ENCODE data around the gene BMP7.
"Not testable (repeated sequence)": the region's sequence is repeated elsewhere in the genome, so short reads cannot be mapped to it uniquely, and the experiment has no call there.

The BMP7 gene

DNA sequence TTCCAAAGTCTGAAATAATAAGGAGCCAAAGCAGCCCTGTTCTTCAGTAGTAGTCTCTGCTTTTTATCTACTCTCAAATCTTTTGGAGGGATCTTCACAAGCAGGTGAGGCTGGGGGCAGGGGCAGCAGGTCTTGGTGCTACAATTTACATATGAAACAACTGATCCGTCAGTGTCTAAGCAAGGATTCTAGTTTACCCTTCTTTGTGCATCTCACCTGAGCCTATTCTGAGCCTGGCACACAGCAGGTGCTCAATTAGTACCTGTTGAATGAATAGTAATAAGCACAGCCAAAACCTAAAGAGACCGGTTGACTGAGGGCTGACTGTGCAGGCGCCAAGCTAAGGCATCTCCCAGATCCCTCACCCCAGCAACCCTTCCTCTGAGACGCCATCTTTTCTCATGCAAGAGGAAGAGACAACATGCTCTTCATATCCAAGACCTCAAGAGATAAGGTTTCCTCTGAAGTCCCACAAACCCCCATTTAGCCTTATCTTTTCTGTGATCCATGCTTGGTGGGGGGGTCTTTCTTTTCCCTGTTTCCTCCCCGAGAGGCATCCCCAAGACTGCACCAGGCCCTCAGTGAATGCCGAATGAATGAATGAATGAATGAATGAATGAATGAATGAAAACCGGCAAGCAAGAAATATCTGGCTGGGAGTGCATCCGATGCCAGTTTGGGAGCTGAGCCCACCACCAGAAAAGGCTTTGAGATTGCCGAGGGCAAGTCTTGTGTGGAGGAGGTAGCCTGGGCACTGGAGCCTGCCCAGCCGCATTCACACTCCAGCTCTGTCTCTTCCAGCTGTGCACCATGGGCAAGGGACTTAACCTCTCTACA lies 2.9 kb upstream of the BMP7 start:
- FAIRE-seq, result no peak
- no peak for DNase-seq (ENCODE audit: extremely low spot score, insufficient read length, low read depth)

DNA sequence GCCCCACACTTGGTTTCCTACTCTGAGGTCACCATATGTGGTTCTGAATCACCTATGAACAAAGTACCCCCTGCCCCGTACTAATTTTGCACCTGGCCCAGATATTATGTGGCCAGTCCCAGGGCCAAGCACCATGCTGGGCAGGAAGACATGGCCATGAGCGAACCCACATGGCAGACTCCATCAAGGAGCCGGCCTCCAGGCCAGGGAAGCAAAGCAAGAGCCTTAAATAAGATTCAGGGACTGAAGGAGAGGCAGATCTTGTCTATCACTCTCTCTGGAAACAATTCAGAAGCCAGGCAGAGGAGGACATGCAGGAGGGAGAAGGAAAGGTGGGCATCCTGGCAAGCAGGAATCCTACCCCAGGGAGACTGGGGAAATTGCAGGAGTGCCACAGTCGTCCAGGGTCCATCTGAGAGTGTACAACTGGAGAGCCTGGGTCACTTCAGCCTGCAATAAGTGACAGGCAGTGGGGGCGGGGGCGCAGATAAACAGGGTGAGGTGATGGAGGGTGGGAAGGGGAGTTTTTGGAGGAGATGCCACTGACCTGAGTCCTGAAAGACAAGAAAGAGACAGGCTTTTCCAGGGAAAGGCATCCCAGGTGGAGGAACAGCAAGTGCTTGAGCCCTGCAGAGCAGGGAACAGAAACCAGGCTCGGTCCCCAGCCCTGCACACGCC lies 2.1 kb upstream of the BMP7 start:
- no peak for FAIRE-seq

DNA sequence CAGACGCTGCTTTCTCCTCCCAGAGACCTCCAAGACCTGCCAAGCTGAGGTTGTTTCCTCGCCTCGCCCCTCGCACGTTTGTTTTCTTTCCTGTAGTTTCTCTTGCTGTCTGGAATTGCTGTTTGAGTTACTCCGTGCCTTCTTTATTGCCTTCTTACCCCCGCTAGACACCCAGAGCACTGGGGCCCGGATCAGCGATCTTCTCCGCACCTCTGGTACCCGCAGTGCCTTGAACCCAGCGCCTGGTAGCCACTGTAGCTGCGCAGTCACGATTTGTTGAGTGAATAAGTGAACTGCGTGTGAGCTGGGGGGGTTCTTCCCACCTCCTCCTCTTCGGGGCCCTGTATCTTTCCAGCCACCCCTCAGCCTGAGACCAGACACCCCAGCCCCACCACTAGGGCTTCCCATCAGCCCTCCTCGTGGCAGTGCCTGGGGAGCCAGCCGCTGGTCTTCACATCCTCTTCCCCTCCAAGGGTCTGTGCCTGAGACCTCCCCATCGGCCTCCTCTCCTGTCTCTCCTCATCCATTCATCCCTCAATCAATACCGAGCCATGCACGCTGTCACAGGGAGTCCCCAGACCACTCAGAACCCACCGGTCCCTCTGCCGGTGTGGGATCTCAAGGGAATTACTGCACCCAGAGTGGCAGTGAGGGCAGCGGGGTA lies 849 bp upstream of the BMP7 start:
- FAIRE-seq, result no peak
- no peak for DNase-seq (ENCODE audit: extremely low spot score, insufficient read length, low read depth)

More for the DNA sequence above, 2.1 kb upstream of the BMP7 start:
- no peak for DNase-seq (ENCODE audit: extremely low spot score, insufficient read length, low read depth)

DNA sequence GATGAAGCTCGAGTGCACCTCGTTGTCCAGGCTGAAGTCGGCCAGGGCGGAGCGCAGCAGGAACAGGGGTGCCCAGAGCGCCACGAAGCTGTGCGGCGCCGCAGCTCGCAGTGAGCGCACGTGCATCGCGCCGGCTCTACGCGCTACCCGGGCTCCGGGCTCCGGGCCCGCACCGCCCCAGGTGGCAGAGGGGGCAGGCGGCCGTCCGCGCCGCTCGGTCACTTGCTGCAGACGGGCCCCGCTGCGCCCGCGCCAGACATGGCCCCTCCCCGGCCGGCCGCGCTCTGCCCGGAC lies 497 bp downstream of the BMP7 start:
- no peak for FAIRE-seq
- DNase-seq (ENCODE audit: extremely low spot score, insufficient read length, low read depth), result no peak

DNA sequence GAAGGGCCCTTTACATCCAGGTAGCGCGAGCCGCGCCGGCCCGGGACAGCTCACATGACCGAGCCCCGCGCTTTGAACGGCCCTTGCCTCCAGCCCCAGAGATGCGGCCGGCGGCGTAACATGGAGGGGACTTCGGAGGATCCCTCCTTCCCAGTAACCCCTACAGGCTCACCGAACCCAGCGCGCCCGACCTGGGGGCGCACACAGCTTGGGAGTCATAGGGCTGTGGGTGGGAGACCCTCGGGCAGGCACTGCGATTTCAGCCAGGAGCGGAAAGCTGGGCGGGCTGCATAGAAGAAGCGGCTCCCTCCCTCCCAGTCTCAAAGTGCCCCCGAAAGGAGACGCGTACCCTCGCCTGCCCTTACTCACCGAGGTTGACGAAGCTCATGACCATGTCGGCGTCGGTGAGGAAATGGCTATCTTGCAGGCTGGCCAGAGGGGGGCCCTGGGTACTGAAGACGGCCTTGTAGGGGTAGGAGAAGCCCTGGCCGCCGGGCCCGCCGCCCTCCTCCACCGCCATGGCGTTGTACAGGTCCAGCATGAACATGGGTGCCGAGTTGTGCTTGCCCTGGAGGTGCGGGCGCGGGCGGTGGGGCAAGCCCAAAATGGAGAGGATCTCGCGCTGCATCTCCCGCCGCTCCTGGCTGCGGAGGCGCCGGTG lies 975 bp downstream of the BMP7 start:
- FAIRE-seq (no peak), DNase-seq (ENCODE audit: extremely low spot score, insufficient read length, low read depth) (no peak)

DNA sequence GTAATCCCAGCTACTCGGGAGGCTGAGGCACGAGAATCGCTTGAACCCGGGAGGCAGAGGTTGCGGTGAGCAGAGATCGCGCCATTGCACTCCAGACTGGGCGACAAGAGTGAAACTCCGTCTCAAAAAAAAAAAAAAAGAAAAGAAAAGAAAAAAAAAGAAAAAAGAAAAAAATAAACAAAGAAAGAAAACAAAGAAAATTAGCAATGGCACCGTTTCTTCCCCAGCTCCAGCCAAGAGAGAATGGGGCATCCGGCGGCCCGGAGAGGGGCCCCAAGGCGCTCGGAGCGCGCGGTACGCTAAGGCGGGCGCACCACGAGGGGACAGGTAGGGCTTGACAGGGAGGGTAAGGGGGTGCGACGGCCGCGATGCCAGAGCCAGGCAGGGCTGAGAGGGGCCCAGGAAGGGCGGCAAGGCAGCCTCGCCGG lies 1.5 kb downstream of the BMP7 start:
- not testable (repeated sequence) for FAIRE-seq

DNA sequence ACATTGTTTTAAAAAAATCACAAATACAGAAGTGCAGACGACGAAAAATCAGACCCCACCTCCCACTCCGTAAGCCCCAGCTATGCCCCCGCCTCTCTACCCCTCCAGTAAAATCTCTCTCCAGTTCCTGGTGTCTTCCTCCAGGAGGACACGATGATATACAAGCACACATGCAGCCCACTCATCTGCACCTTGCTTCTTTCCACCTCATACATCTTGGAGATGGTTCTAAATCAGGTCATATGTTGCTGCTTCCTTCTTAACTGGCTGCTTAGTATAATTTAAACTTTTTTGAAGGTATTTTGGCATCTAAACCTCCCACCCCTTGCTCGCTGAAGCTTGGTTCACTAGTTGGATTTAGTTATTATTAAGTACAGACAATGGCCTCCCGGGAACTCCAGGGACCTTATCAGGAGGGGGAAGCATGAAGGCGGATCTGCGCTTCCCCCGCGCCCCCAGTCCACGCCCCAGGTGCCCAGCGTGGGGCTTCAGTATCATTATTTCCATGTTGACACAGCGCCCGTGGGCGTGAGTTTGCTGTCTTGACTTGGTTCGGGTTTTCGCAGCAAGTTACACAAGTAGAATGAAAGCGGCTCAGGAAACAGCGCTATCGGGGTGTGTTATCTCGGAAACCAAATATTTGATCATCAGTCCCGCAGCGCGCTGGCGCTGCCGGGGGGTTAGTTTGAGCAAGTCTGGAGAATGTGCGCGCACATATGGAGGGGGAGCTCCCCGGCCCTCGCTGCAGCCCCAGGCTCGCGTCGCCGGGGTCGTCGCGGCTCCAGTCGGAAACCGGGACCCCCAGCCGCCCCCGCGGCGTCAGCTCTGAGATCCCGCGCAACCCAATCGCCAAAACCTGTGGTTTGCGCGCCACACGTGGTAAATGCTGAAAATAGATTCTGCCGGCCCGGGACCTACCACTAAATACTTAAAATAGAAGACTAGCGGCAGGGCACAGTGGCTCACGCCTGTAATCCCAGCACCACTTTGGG lies 2.3 kb downstream of the BMP7 start:
- FAIRE-seq, result no peak
- no peak for DNase-seq (ENCODE audit: extremely low spot score, insufficient read length, low read depth)

More for the DNA sequence above, 1.5 kb downstream of the BMP7 start:
- not testable (repeated sequence) for DNase-seq (ENCODE audit: extremely low spot score, insufficient read length, low read depth)

DNA sequence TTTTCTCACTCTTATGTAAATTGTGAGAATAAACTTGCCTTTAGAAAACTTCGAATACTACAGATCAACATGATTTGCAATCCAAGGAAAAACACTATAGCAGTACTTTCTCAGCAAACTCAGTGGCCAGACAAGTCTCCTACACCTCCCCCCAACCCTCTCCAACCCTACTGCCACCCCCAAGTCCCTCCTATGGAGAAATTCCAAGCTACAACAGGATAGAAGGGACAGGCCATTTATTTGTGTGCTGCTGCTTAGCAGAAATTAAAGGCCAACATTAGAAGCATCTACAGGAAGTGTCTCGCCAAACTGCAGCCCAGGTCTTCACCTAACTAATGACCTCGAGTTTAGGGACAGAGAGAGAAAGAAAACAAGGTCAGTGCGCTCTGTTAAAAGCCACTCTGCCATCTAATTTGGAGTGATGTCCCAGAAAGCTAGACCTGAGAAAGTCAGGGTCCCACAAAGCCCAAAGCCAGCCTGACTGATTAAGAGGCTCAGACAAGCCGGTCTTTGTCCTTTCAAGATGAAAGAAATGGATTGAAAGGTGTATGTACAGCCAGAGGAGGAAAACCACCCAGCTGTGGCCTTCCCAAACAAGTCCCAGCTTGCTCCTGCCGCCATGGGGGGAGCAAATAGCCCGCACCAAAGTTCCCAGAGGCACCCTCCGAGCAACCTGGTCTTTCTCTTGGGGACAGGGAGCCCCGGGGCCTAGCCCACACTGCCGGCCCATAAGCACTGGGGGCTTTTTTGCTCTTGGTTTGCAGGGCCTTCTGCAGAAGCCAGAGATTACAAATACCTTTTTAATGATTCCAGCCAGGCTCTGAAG lies 3.4 kb downstream of the BMP7 start:
- no peak for FAIRE-seq
- DNase-seq (ENCODE audit: extremely low spot score, insufficient read length, low read depth), result no peak

DNA sequence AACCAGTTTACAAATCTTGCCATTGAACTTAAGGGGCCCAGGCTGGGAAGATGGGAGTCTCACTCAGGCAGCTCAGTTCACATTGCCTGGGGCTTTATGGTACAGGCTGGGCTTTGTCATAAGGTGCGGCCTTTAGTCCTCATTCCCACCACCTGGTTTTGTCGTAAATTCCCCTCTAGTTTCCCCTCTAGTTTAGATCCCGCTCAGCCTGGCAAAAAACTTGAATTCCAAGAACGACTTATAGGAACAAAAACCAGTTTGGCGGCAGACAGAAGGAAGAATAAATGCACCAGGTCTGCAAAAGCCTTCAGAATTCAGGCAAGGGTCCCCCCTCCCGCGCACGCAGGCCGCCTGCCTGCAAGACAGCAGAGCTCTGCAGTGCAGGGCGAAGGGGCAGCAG lies 4.1 kb downstream of the BMP7 start:
- no peak for DNase-seq (ENCODE audit: extremely low spot score, insufficient read length, low read depth)

DNA sequence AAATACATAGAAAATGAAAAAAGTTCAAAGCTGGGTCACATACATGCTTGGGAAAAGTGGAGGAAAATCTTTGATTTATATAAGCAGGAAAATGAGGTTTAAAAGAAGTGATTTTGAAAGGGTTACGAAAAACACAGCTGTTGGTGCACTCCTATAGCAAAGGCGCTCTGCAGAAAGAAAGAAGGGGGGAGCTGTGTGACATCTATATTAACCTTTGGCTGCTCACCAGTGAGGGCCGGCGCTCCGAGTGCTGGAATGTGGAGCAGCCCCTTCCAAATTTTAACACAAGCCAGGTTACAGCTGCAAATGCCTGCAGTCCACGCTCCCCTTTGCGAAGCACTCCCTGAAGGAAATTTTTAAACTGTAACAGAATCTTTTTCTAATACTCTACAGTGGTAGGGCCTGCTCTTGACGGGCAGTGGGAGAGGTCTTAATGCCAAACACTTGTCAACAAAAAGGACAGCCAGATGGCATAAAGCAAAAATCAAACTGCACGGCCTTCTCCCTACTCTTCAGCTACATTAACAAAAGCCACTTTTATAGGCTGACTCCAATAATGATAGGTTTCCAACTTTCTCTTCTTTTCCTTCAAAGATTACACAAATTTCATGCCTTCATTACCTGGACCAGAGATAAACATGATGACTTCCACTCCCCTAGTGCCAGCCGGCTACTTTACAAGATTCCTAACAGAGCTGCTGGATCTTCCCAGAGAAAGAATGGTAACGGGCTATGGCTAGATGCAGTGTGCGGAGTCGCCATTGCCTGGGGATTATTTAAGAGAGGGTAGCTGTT lies 4.8 kb downstream of the BMP7 start:
- no peak for DNase-seq (ENCODE audit: extremely low spot score, insufficient read length, low read depth)
- no peak for FAIRE-seq

More for the DNA sequence above, 4.1 kb downstream of the BMP7 start:
- no peak for FAIRE-seq

DNA sequence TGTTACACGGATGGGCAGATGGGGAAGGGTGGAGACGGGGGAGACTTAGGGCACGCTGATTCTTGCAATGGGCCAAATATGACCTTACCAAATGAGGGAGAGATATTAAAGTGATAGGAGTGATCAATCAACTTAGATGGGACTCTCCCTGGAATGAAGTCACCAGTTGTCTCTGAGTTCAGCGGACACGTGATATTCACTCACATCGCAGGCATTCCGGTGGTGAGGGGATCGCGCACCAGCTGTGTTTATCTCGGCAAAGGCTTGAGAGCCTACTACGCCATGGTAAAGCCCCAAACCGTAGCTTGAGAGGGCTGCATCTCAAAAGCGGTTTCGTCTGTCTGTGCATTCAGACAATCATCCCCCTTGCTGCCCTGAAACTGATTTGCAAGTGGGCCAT lies 5.5 kb downstream of the BMP7 start:
- no peak for DNase-seq (ENCODE audit: extremely low spot score, insufficient read length, low read depth)
- FAIRE-seq, result no peak

DNA sequence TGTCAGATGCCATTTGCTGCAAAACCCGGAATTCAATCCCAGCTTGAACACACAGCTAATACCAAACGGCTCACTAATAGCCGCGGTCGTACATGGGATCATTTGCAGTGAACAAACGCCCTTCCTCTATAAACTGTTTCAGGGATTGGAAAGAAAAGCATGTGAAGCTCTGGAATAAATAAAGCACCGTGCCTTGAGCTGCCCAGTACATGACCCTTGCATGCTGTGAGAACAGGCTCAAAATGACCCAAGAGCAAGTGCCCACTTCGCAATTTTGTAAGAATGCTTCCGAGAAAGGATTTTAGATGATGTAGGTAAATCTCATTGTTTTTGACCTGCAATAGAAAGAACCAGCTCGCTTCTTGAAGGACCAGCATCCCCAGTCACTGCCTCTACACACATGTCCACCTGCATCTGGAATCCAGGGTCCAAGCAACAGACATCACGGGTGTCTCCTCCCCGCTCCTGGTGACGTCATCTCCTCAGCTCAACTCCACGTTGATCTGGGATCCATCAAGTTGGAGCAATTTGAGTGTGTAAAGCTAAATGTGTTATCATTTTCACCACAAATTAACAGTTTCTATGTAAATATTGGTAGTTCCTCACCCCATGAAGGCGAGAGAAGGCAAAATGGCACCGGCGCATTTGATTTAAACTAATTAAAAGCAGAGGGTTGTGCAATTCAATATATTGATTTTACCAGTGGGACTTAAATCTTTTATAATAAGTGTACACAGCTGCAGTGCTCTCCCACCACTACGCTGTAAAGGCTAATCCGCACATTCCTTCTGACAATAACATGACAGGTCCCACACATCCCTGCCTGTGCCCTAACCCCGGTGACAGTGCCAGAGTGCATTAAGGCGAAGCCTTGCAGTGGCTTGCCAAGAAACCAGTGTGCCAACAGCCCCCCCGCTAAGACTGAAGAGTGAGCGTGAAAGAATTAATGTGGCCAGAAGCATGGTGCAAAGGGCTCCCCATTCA lies 6.2 kb downstream of the BMP7 start:
- FAIRE-seq (no peak), DNase-seq (ENCODE audit: extremely low spot score, insufficient read length, low read depth) (no peak)

DNA sequence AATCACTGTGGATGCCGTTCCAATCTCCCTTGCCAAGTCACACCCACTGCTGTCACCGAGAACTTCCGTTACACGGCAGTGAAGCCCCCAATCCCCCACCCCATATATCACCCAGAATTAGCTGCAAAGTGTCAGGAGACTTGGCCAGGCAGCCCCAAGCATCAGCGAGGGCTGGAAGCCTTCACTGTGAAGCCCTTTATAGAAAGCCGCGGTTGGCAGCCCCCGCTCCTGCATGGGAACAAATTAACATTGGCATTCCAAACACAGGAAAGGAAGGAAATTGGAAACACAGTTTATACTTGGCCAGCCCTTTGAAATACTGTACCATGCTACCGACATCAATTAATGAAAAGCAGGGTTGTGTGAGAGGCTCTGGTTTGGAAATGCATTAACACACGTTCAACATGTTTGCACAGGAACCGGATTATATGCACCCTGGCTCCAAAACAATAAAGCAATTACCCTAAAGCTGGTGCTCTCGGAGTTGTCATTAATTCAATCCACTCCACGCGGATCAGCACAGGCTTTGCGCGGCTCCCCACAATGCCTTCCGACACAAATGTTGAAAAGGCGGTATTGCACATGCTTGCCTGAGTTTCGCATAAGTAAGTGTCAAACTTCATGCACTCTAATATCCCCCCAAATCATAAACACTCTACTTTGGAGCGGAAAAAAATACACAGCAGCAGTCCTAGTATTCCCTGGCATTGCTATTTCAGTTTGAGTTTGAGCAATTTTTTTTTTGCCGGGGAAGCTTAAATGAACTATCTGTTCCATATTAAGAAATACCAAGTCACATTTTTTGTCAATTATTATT lies 7.1 kb downstream of the BMP7 start:
- DNase-seq (ENCODE audit: extremely low spot score, insufficient read length, low read depth), result no peak

DNA sequence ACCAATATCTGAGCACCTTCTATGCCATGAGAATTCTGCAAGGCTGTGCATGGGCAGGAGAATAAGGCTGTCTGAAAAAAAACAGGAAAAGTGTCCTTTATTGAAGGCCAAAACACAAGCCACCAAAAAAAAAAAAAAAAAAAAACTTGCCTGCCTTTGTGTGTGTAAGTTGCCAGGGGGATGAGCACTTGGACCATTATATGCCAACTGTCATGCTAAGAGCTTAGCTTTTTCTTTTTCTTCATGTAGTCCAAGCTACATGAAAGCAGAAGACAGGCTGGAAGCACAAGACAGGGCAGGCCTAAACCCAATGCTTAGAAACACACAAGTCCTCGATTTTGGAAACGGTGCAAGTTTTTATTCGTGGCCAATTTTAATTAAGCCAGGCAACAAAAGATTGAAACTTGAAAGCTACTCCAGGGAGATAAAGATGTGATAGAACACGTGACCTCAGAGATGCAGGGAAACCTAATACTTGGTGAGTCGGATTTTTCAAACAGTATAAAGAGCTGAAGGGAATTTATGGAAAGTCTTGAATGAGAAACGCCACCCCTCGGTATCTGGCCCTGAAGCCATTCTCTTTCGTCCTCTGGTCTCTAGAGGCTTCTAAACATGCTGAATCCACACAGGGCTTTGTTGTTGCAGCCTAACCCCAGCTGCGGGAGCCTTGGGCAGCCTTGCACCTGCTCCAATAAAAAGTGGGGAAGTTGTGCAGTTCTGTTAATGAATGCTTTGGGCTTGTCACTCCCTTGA lies 8.6 kb downstream of the BMP7 start:
- FAIRE-seq (no peak), DNase-seq (ENCODE audit: extremely low spot score, insufficient read length, low read depth) (no peak)

More for the DNA sequence above, 7.1 kb downstream of the BMP7 start:
- FAIRE-seq, result no peak

DNA sequence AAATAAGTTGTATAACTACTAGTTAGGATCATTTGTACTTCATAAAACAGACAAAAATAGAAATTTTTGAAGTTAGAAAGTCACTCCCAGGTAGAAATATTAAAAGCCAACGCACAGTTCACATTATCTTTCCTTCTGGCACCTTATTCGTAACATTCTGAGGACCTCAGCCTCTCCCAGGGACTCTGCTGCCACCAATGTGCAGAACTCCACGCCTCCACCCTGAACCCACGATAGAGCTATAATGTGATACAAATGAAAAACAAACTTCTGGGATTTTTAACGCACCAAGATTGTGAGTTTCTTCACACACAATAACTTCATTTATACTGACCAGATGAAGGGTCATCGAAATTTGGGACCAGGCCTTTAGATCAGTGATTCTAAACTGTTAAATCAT lies 9.5 kb downstream of the BMP7 start:
- DNase-seq (ENCODE audit: extremely low spot score, insufficient read length, low read depth) (no peak), FAIRE-seq (no peak)
